Panc1 (cell line): ENCODE data around the gene ICAM4. TPM values are rescaled to one million over a fixed set of nuclear protein-coding genes. Genes with fewer than 3 reads are reported as not detected.

ENCODE experiments used
- ATAC-seq: fragments of 200-7000 bp; cut with Tn5 transposase; 2 replicates; pipeline ENCODE4 v1.9.1; 2020; ENCODE audit warnings: mild to moderate bottlenecking, moderate library complexity
- BruUV-seq: library from RNA; stranded (reverse); fragments of 400-500 nt; replicated peaks from 2 replicates; lab custom pipeline; 2021; lab: Mats Ljungman, UMichigan
- CTCF ChIA-PET: fragments of 300-600 bp; sonication (Branson Sonifier 250); formaldehyde crosslinking; loops from one replicate; lab custom pipeline; 2022; ENCODE audit warnings: antibody characterized with exemption; lab: Charles Lee
- POLR2A ChIA-PET: fragments of 300-600 bp; sonication (Branson Sonifier 250); formaldehyde crosslinking; loops from one replicate; lab custom pipeline; 2022; ENCODE audit warnings: antibody characterized with exemption; lab: Charles Lee
- DNase-seq: peaks from one replicate; pipeline ENCODE4 v3.0.0-alpha.2; 2010; ENCODE audit warnings: low read depth, low spot score
- H3K27ac ChIP-seq: 2 replicates; pipeline ENCODE4 v1.5.1; 2011; ENCODE audit warnings: mild to moderate bottlenecking, low read length, inconsistent platforms
- H3K27me3 ChIP-seq: fragments of 200-500 bp; sonication (Bioruptor generic); 2 replicates; pipeline ENCODE4 v1.6.0; 2014; ENCODE audit warnings: low read length, inconsistent platforms; ENCODE audit not compliant: control insufficient read depth, insufficient read depth
- H3K36me3 ChIP-seq: fragments of 200-500 bp; sonication (Bioruptor generic); 2 replicates; pipeline ENCODE4 v1.5.1; 2014; ENCODE audit warnings: inconsistent platforms, mild to moderate bottlenecking, low read length, moderate library complexity; ENCODE audit not compliant: control insufficient read depth, insufficient read depth
- H3K4me1 ChIP-seq: 2 replicates; pipeline ENCODE4 v1.5.1; 2011; ENCODE audit warnings: inconsistent platforms, mild to moderate bottlenecking, low read length, moderate library complexity; ENCODE audit not compliant: control insufficient read depth, insufficient read depth
- H3K4me3 ChIP-seq, 2 experiments: 2 replicates each; pipeline ENCODE4 v1.5.1; 2011 to 2012; ENCODE audit warnings: low read depth in 2 of 2, low read length in 2 of 2, mild to moderate bottlenecking in 2 of 2, inconsistent platforms in 1 of 2, moderate library complexity in 1 of 2
- H3K9me3 ChIP-seq: fragments of 200-500 bp; sonication (Bioruptor generic); 2 replicates; pipeline ENCODE4 v1.5.1; 2014; ENCODE audit warnings: low read depth, mild to moderate bottlenecking, inconsistent platforms, low read length, moderate library complexity; ENCODE audit not compliant: control insufficient read depth, insufficient read depth
- POLR2AphosphoS5 ChIP-seq: IDR thresholded peaks from 2 replicates; pipeline ENCODE4 v1.6.1; 2012; ENCODE audit warnings: mild to moderate bottlenecking, low read depth, low read length, moderate library complexity
- REST ChIP-seq, 2 experiments: IDR thresholded peaks; 2 replicates each; pipeline ENCODE4 v1.6.1; 2011 to 2012; ENCODE audit warnings: low read depth in 2 of 2, control low read depth in 1 of 2, low read length in 1 of 2, mild to moderate bottlenecking in 1 of 2, moderate library complexity in 1 of 2; ENCODE audit not compliant: insufficient read depth in 1 of 2
- SIN3A ChIP-seq: IDR thresholded peaks from 2 replicates; pipeline ENCODE4 v1.6.1; 2012; ENCODE audit warnings: low read depth, mild to moderate bottlenecking, low read length, moderate library complexity, borderline replicate concordance; ENCODE audit not compliant: insufficient read depth
- TCF7L2 ChIP-seq: IDR thresholded peaks from 2 replicates; pipeline ENCODE4 v1.6.1; 2011; ENCODE audit warnings: mild to moderate bottlenecking, low read depth, low read length, inconsistent platforms
- in situ Hi-C: cut with HindIII; loops from 2 replicates; pipeline ENCODE4 v1.10.0; 2016; ENCODE audit warnings: low sequenced_read_pairs, low pct_unique_long_range_greater_than_20kb
- intact Hi-C: fragments of 100-400 bp; cut with micrococcal nuclease; formaldehyde crosslinking; loops from one replicate; pipeline ENCODE4 v1.10.0; 2022; ENCODE audit not compliant: unreplicated experiment
- total RNA-seq: library from RNA; stranded (reverse); gene quantifications from one replicate; pipeline ENCODE4 v1.2.1, GENCODE V29; 2021; ENCODE audit not compliant: unreplicated experiment
- TF ChIP-seq, protein P1 (sequence below): fragments of 450-650 bp; IDR thresholded peaks from 2 replicates; pipeline ENCODE4 v1.5.1; 2017; ENCODE audit warnings: mild to moderate bottlenecking

Gene ICAM4
- total RNA-seq, 1 experiment from 2014 or later, result 2.8 TPM

DNA sequence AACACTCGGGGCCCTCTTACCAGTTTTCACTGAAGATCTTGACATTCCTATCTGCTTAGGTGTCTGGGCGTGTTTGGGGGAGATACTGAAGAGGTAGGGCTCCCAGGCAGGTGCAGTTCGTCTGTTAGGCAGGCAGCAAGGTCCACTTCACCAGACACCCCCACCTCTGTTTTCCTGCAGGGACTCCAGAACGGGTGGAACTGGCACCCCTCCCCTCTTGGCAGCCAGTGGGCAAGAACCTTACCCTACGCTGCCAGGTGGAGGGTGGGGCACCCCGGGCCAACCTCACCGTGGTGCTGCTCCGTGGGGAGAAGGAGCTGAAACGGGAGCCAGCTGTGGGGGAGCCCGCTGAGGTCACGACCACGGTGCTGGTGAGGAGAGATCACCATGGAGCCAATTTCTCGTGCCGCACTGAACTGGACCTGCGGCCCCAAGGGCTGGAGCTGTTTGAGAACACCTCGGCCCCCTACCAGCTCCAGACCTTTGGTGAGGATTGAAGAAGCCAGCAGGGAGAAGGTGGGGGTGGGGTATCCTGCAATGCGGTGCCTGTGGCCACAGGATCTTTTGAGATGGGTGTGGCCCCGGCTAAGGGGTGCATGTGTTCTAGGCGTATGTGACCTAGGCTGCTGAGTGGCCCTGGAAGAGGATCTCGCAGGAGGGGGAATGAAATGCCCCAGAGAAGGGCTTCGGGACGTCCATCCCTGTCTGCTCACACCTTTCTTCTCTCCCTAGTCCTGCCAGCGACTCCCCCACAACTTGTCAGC lies 3.3 kb upstream of the ICAM4 start:
- TF ChIP-seq SIN3A (no peak), REST (IDR thresholded peaks at IDR 0.05; ENCODE audit: insufficient read depth in 1 of 2, low read depth in 2 of 2, low read length in 1 of 2) (no peak), TCF7L2 (no peak), POLR2AphosphoS5 (no peak)
- TF ChIP-seq, protein P1, sequence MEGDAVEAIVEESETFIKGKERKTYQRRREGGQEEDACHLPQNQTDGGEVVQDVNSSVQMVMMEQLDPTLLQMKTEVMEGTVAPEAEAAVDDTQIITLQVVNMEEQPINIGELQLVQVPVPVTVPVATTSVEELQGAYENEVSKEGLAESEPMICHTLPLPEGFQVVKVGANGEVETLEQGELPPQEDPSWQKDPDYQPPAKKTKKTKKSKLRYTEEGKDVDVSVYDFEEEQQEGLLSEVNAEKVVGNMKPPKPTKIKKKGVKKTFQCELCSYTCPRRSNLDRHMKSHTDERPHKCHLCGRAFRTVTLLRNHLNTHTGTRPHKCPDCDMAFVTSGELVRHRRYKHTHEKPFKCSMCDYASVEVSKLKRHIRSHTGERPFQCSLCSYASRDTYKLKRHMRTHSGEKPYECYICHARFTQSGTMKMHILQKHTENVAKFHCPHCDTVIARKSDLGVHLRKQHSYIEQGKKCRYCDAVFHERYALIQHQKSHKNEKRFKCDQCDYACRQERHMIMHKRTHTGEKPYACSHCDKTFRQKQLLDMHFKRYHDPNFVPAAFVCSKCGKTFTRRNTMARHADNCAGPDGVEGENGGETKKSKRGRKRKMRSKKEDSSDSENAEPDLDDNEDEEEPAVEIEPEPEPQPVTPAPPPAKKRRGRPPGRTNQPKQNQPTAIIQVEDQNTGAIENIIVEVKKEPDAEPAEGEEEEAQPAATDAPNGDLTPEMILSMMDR, result no peak
- Histone ChIP-seq H3K4me3 (no peak overlapping the region), H3K9me3 (no peaks in the 10 kb centered on the region), H3K27ac (no peak overlapping the region), H3K4me1 (peaks cover 17% of the 10 kb centered on the region; the same call in 1 of the 2 replicates), H3K27me3 (no peaks in the 10 kb centered on the region), H3K36me3 (0 out of 2 replicates have a peak, but pooled peaks cover 2% of the 10 kb centered on the region)
- DNase-seq, result no peak
- ChIA-PET CTCF (interaction anchor here (0.7 kb wide), 1 partner anchor 34 kb away, joined by 7 read pairs; no protein-coding TSS in a partner anchor), POLR2A (interaction anchor here (0.7 kb wide), 1 partner anchor 176 kb away, joined by 5 read pairs; no protein-coding TSS in a partner anchor)
- no peak for ATAC-seq
- intact Hi-C loops (no loop called here), in situ Hi-C loops (no loop called here)
- BruUV-seq, result no TSS peak

- ChIA-PET POLR2A (no interaction called here), CTCF (no interaction called here)
- no peak for ATAC-seq
- intact Hi-C loops (no loop called here), in situ Hi-C loops (no loop called here)
- TF ChIP-seq TCF7L2 (no peak), REST (IDR thresholded peaks at IDR 0.05; ENCODE audit: insufficient read depth in 1 of 2, low read depth in 2 of 2, low read length in 1 of 2) (no peak), POLR2AphosphoS5 (no peak), SIN3A (no peak)
- TF ChIP-seq, protein P1, result no peak
- Histone ChIP-seq H3K27me3 (no peaks in the 10 kb centered on the region), H3K9me3 (no peaks in the 10 kb centered on the region), H3K4me3 (no peak overlapping the region), H3K4me1 (peaks cover 17% of the 10 kb centered on the region; the same call in 1 of the 2 replicates), H3K36me3 (0 out of 2 replicates have a peak, but pooled peaks cover 2% of the 10 kb centered on the region), H3K27ac (no peak overlapping the region)
- no TSS peak for BruUV-seq
- DNase-seq, result no peak
Measured at GRCh38 chr19:10284065-10284959, 2.4 kb upstream of the ICAM4 start.
